ENCODE measurements around the gene UNC5B.
"Not testable (repeated sequence)": the region's sequence is repeated elsewhere in the genome, so short reads cannot be mapped to it uniquely, and the experiment has no call there.

DNA sequence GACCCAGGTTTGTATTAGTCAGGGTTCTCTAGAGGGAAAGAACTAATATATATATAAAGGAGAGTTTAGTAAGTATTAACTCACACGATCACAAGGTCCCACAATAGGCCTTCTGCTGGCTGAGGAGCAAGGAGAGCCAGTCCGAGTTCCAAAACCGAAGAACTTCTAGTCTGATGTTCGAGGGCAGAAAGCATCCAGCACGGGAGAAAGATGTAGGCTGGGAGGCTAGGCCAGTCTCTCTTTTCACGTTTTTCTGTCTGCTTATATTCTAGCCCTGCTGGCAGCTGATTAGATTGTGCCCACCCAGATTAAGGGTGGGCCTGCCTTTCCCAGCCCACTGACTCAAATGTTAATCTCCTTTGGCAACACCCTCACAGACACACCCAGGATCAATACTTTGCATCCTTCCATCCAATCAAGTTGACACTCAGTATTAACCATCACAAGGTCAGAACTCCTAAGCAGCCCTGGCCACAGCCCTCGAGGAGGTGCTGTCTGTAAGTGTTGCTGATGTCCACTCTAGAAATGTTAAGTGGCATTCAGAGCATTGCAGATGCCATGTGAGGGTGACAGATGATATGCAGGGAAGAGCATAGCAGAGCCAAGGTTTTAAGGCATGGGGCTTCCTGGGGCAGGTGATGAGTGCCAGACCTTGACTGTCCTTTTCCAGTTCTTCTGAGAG is 7.0 kb downstream of the UNC5B start:
- not testable (repeated sequence) for TF ChIP-seq CTCF, POLR2A (IDR thresholded peaks at IDR 0.05)
